HepG2 (cell line): Measurements from ENCODE around the gene CKS1B. TPM values are rescaled to one million over a fixed set of nuclear protein-coding genes. Genes with fewer than 3 reads are reported as not detected.

Experiments
- BORCS8-MEF2B ChIP-seq: sonication (generic); formaldehyde crosslinking; IDR thresholded peaks from 2 replicates; pipeline ENCODE4 v1.8.0; 2022; ENCODE audit warnings: mild to moderate bottlenecking, missing genetic modification reagents
- CTCF ChIP-seq: sonication (generic); formaldehyde crosslinking; IDR thresholded peaks from 2 replicates; pipeline ENCODE4 v1.5.0; 2020; ENCODE audit warnings: mild to moderate bottlenecking, missing genetic modification reagents, moderate library complexity
- DMTF1 ChIP-seq: sonication (generic); formaldehyde crosslinking; IDR thresholded peaks from 2 replicates; pipeline ENCODE4 v1.4.0; 2020; ENCODE audit warnings: mild to moderate bottlenecking, missing genetic modification reagents
- HNRNPK ChIP-seq: fragments of 200-400 bp; formaldehyde crosslinking; IDR thresholded peaks from 2 replicates; pipeline ENCODE4 v1.6.1; 2018; ENCODE audit warnings: low read length, low read depth, moderate library complexity, mild to moderate bottlenecking; ENCODE audit not compliant: poor library complexity, severe bottlenecking
- NFIC ChIP-seq: IDR thresholded peaks from 2 replicates; pipeline ENCODE4 v1.6.1; 2012; ENCODE audit warnings: mild to moderate bottlenecking, low read length, inconsistent platforms
- PHB2 ChIP-seq: fragments of 450-650 bp; IDR thresholded peaks from 2 replicates; pipeline ENCODE4 v1.6.1; 2018; ENCODE audit not compliant: partially characterized antibody
- ZFP91 ChIP-seq: sonication (generic); formaldehyde crosslinking; IDR thresholded peaks from 2 replicates; pipeline ENCODE4 v1.9.0; 2022; ENCODE audit warnings: missing genetic modification reagents, mild to moderate bottlenecking, borderline replicate concordance
- ZNF10 ChIP-seq: sonication (generic); formaldehyde crosslinking; IDR thresholded peaks from 2 replicates; pipeline ENCODE4 v1.4.0; 2020; ENCODE audit warnings: mild to moderate bottlenecking, low read depth, missing genetic modification reagents, borderline replicate concordance
- ZNF138 ChIP-seq: sonication (generic); formaldehyde crosslinking; IDR thresholded peaks from 2 replicates; pipeline ENCODE4 v1.5.0; 2020; ENCODE audit warnings: mild to moderate bottlenecking, low read depth, missing genetic modification reagents
- ZNF468 ChIP-seq: sonication (generic); formaldehyde crosslinking; IDR thresholded peaks from 2 replicates; pipeline ENCODE4 v1.8.0; 2022; ENCODE audit warnings: mild to moderate bottlenecking, moderate library complexity, missing genetic modification reagents
- ZNF513 ChIP-seq: sonication (generic); formaldehyde crosslinking; conservative IDR thresholded peaks from 2 replicates; pipeline ENCODE4 v1.5.0; 2020; ENCODE audit warnings: missing genetic modification reagents
- ZNF878 ChIP-seq: sonication (generic); formaldehyde crosslinking; IDR thresholded peaks from 2 replicates; pipeline ENCODE4 v1.8.1; 2023; ENCODE audit warnings: mild to moderate bottlenecking, missing genetic modification reagents, moderate library complexity
- ZNF883 ChIP-seq: sonication (generic); formaldehyde crosslinking; IDR thresholded peaks from 2 replicates; pipeline ENCODE4 v1.5.1; 2020; ENCODE audit warnings: mild to moderate bottlenecking, missing genetic modification reagents; ENCODE audit errors: not compliant biosample characterization
- polyA plus RNA-seq, 8 experiments: library from polyadenylated mRNA; depleted of rRNA in 3 of 8; stranded (reverse) in 7 of 8; unstranded in 1 of 8; fragments of >200 nt; fragmentation: Illumina TruSeq in 4 of 8; extraction: Trizol in 4 of 8; gene quantifications; 2 replicates each; pipeline versions ENCODE4 v1.2.1 to v1.2.3, GENCODE V29; 2011 to 2016; ENCODE audit warnings: low read depth in 4 of 8, missing spikeins in 1 of 8, mixed read lengths in 1 of 8; ENCODE audit not compliant: insufficient read depth in 1 of 8
- total RNA-seq, 5 experiments: library from RNA; depleted of rRNA; stranded (reverse); fragments of >200 nt; fragmentation: Illumina TruSeq; extraction: Trizol; gene quantifications; 2 replicates each; pipeline ENCODE4 v1.2.3, GENCODE V29; 2016; ENCODE audit warnings: low read depth in 1 of 5

CKS1B gene
- total and polyA plus RNA-seq, 2 of the 13 experiments (the other 11 are each of a cell fraction or from before 2014, with no cell fraction given) = 217 to 222 TPM

GRCh38 chr1:154944401-154945159 is 29.9 kb upstream of the CKS1B start (continued):
- peak; percentile 80 for TF ChIP-seq ZFP91 (CRISPR knock-in tag)
- TF ChIP-seq ZNF10 (CRISPR knock-in tag) = no peak
- peak; percentile 70; the same call in 1 of the 2 replicates for TF ChIP-seq BORCS8-MEF2B (CRISPR knock-in tag)
- TF ChIP-seq PHB2 = no peak
- no peak for TF ChIP-seq NFIC
- TF ChIP-seq ZNF878 (CRISPR knock-in tag) = peak; percentile 85; the same call in 1 of the 2 replicates
- no peak for TF ChIP-seq ZNF468 (CRISPR knock-in tag)
- TF ChIP-seq ZNF513 (CRISPR knock-in tag) = no peak
- TF ChIP-seq HNRNPK = no peak
- 0 out of 2 replicates have a peak, but pooled peaks have one; percentile 29 for TF ChIP-seq CTCF (CRISPR knock-in tag)
- no peak for TF ChIP-seq ZNF138 (CRISPR knock-in tag)
- no peak for TF ChIP-seq DMTF1
- TF ChIP-seq ZNF883 (CRISPR knock-in tag) = no peak
